Measurements from ENCODE around the gene NECAB2.

GRCh38 chr16:84024854-84025253 lies 56.8 kb downstream of the NECAB2 start:
- TF ChIP-seq CTCF (IDR thresholded peaks at IDR 0.05) (no peak), EZH2 (IDR thresholded peaks at IDR 0.05) (no peak), EZH2phosphoT487 (IDR thresholded peaks at IDR 0.05) (no peak)

All from neural progenitor cell (in vitro differentiated cells).